Calu3 (cell line): ENCODE results near the gene BMPER. TPM values are rescaled to one million over a fixed set of nuclear protein-coding genes. Genes with fewer than 3 reads are reported as not detected.
"Not testable (repeated sequence)": the region's sequence is repeated elsewhere in the genome, so short reads cannot be mapped to it uniquely, and the experiment has no call there.

Experiments used
- BruUV-seq: library from RNA; stranded (reverse); fragments of 400-500 nt; replicated peaks from 2 replicates; lab custom pipeline; 2021; lab: Mats Ljungman, UMichigan
- CTCF ChIA-PET: fragments of 300-600 bp; sonication (Branson Sonifier 250); formaldehyde crosslinking; loops from one replicate; lab custom pipeline; 2022; ENCODE audit warnings: antibody characterized with exemption; lab: Charles Lee
- DNase-seq: peaks from one replicate; pipeline ENCODE4 v3.0.0; 2022
- H3K27ac Mint-ChIP-seq: one replicate; pipeline ENCODE4 v1.8.0; 2022; ENCODE audit warnings: mixed read lengths; ENCODE audit not compliant: unreplicated experiment
- H3K27me3 Mint-ChIP-seq: one replicate; pipeline ENCODE4 v1.8.0; 2022; ENCODE audit warnings: mixed read lengths; ENCODE audit not compliant: unreplicated experiment
- H3K36me3 Mint-ChIP-seq: one replicate; pipeline ENCODE4 v1.8.0; 2022; ENCODE audit warnings: mild to moderate bottlenecking, moderate library complexity, mixed read lengths; ENCODE audit not compliant: insufficient read depth, unreplicated experiment
- H3K4me1 Mint-ChIP-seq: one replicate; pipeline ENCODE4 v1.8.0; 2022; ENCODE audit warnings: mild to moderate bottlenecking, low read depth, mixed read lengths; ENCODE audit not compliant: unreplicated experiment
- H3K4me3 Mint-ChIP-seq: one replicate; pipeline ENCODE4 v1.8.0; 2022; ENCODE audit warnings: mild to moderate bottlenecking, low read depth, moderate library complexity, mixed read lengths; ENCODE audit not compliant: unreplicated experiment
- H3K9me3 Mint-ChIP-seq: one replicate; pipeline ENCODE4 v1.8.0; 2022; ENCODE audit warnings: low read depth, mixed read lengths; ENCODE audit not compliant: unreplicated experiment
- intact Hi-C: fragments of 100-400 bp; cut with micrococcal nuclease; formaldehyde crosslinking; loops from one replicate; pipeline ENCODE4 v1.10.0; 2022; ENCODE audit not compliant: unreplicated experiment
- total RNA-seq: library from RNA; stranded (reverse); gene quantifications from 2 replicates; pipeline ENCODE4 v1.2.3, GENCODE V29; 2022
- TF ChIP-seq, protein P1 (sequence below): fragments of 200-600 bp; IDR thresholded peaks from one replicate; pipeline ENCODE4 v1.8.0; 2022; ENCODE audit warnings: antibody characterized with exemption; ENCODE audit not compliant: unreplicated experiment

Gene BMPER
- total RNA-seq, 1 experiment from 2014 or later: not detected

DNA sequence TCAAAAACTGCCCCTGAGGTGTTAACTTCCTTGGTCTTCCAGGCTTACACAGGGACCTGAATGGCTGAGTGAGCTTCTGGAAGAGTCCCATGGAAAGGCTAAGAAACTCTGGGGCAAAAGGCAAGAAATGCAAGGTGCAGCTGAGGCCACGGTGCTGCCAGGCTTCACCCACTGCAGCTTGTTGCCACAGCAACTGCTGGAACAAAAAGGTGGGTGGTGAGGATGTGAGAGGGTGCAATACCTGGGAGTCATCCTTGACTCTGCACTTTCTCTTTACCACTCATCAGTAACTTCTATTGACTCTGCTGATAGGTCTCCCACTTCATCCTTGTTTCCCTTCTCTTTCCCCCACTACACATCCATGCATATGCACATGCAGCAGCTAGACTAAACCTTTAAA, 258.6 kb downstream of the BMPER start:
- H3K36me3 Mint-ChIP-seq: no peaks in the 10 kb centered on the region
- no peak overlapping the region for H3K4me3 Mint-ChIP-seq
- H3K27me3 Mint-ChIP-seq: peaks cover 36% of the 10 kb centered on the region
- H3K4me1 Mint-ChIP-seq: no peaks in the 10 kb centered on the region
- intact Hi-C loops: loop anchor here (10.0 kb wide), 2 partner anchors 919 to 979 kb away; no protein-coding TSS in a partner anchor
- DNase-seq: no peak
- H3K27ac Mint-ChIP-seq: no peak overlapping the region
- CTCF ChIA-PET: interaction anchor here (1.4 kb wide), 1 partner anchor 182 kb away, joined by 5 read pairs; no protein-coding TSS in a partner anchor
- peaks cover 2% of the 10 kb centered on the region for H3K9me3 Mint-ChIP-seq
- TF ChIP-seq, protein P1, sequence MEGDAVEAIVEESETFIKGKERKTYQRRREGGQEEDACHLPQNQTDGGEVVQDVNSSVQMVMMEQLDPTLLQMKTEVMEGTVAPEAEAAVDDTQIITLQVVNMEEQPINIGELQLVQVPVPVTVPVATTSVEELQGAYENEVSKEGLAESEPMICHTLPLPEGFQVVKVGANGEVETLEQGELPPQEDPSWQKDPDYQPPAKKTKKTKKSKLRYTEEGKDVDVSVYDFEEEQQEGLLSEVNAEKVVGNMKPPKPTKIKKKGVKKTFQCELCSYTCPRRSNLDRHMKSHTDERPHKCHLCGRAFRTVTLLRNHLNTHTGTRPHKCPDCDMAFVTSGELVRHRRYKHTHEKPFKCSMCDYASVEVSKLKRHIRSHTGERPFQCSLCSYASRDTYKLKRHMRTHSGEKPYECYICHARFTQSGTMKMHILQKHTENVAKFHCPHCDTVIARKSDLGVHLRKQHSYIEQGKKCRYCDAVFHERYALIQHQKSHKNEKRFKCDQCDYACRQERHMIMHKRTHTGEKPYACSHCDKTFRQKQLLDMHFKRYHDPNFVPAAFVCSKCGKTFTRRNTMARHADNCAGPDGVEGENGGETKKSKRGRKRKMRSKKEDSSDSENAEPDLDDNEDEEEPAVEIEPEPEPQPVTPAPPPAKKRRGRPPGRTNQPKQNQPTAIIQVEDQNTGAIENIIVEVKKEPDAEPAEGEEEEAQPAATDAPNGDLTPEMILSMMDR: no peak
- BruUV-seq: no TSS peak

DNA sequence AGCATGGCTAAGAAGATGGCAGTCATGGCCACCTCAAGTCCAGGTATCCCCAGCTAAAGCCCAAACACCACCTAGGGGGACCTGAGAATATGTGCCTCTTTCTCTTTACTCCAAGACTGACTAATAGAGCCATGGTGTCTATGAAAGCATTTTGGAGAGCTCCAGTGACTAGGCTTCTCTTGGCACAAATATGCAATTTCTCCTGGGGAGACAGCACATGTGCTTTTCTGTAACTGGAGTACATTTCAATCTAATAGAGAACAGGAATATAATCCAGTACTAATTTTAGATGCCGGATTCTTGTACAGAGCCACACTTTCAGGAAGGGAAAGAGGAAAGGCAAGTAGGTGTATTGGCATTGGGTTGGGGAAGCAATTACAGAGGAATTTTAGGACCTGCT, 260.1 kb downstream of the BMPER start:
- BruUV-seq: no TSS peak
- DNase-seq: no peak
- no peaks in the 10 kb centered on the region for H3K36me3 Mint-ChIP-seq
- intact Hi-C loops: loop anchor here (10.0 kb wide), 2 partner anchors 921 to 981 kb away; no protein-coding TSS in a partner anchor
- CTCF ChIA-PET: no interaction called here
- H3K27ac Mint-ChIP-seq: no peak overlapping the region
- H3K27me3 Mint-ChIP-seq: peaks cover 36% of the 10 kb centered on the region
- TF ChIP-seq, protein P1: no peak
- peaks cover 4% of the 10 kb centered on the region for H3K9me3 Mint-ChIP-seq
- no peaks in the 10 kb centered on the region for H3K4me1 Mint-ChIP-seq
- H3K4me3 Mint-ChIP-seq: no peak overlapping the region

DNA sequence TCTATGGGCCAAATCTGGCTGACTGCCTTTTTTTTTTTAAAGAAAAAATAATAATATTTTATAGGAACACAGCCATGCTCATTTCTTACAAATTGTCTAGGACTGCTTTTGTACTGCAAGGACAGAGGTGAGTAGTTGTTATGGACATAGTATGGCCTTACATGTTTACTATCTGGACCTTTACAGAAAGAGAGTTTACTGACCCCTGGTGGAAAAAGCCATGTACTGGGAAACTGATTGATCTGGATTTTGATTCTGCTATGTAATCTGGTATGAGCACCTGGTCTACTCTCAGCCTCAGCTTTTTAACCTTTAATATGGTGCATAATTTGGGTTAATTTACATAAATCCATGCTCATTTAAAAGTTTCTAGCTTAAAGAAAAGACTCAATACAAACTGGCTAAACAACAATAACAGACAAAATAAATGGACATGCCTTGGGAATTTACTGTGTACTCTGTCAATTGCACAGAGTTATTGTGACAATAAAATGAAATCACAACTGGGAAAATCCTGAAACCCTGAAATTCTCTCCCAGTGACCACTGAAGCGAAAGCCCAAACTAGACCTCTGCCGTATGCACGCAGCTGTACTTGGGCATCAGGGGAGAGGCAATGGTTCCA, 260.7 kb downstream of the BMPER start:
- Mint-ChIP-seq H3K9me3 (peaks cover 4% of the 10 kb centered on the region), H3K27me3 (peaks cover 36% of the 10 kb centered on the region), H3K27ac (no peak overlapping the region), H3K4me1 (no peaks in the 10 kb centered on the region), H3K36me3 (no peaks in the 10 kb centered on the region), H3K4me3 (no peak overlapping the region)
- peak; percentile 22 for DNase-seq
- intact Hi-C loops: loop anchor here (1.0 to 10.0 kb wide), 5 partner anchors 31 to 981 kb away; no protein-coding TSS in a partner anchor
- TF ChIP-seq, protein P1: peak; percentile 50
- no TSS peak for BruUV-seq
- CTCF ChIA-PET: interaction anchor here (0.6 kb wide), 1 partner anchor 183 kb away, joined by 5 read pairs; no protein-coding TSS in a partner anchor

DNA sequence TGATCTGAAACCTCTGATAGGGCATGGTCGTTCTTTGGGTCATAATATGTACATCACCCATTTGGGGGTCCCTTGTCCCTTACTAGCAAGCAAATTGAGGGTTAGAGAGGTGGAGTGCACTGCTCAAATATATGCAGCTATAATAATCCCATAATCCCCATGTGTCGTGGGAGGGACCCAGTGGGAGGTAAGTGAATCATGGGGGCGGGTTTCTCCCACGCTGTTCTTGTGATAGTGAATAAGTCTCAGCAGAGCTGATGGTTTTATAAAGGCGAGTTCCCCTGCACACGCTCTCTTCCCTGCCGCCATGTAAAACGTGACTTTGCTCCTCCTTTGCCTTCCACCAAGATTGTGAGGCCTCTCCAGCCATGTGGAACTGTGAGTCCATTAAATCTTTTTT, 262.7 kb downstream of the BMPER start:
- TF ChIP-seq, protein P1: no peak
- intact Hi-C loops: loop anchor here (10.0 kb wide), 2 partner anchors 923 to 983 kb away; no protein-coding TSS in a partner anchor
- no TSS peak for BruUV-seq

DNA sequence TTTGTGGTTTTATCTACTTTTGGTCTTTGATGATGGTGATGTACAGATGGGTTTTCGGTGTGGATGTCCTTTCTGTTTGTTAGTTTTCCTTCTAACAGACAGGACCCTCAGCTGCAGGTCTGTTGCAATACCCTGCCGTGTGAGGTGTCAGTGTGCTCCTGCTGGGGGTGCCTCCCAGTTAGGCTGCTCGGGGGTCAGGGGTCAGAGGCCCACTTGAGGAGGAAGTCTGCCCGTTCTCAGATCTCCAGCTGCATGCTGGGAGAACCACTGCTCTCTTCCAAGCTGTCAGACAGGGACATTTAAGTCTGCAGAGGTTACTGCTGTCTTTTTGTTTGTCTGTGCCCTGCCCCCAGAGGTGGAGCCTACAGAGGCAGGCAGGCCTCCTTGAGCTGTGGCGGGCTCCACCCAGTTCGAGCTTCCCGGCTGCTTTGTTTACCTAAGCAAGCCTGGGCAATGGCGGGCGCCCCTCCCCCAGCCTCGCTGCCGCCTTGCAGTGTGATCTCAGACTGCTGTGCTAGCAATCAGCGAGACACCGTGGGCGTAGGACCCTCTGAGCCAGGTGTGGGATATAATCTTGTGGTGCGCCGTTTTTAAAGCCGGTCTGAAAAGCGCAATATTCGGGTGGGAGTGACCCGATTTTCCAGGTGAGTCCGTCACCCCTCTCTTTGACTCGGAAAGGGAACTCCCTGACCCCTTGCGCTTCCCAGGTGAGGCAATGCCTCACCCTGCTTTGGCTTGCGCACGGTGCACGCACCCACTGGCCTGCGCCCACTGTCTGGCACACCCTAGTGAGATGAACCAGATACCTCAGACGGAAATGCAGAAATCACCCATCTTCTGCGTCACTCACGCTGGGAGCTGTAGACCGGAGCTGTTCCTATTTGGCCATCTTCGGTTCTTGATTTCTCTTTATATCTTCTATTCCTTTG, 269.6 kb downstream of the BMPER start:
- H3K4me1 Mint-ChIP-seq, H3K27me3 Mint-ChIP-seq, H3K27ac Mint-ChIP-seq, H3K9me3 Mint-ChIP-seq, intact Hi-C loops, DNase-seq, BruUV-seq, H3K4me3 Mint-ChIP-seq, H3K36me3 Mint-ChIP-seq: not testable (repeated sequence)
- CTCF ChIA-PET: interaction anchor here (1.2 kb wide), 1 partner anchor 17 kb away, joined by 3 read pairs; no protein-coding TSS in a partner anchor

More for the DNA sequence above, 262.7 kb downstream of the BMPER start:
- H3K9me3 Mint-ChIP-seq: peaks cover 7% of the 10 kb centered on the region
- CTCF ChIA-PET: no interaction called here
- peaks cover 36% of the 10 kb centered on the region for H3K27me3 Mint-ChIP-seq
- no peak for DNase-seq
- H3K4me3 Mint-ChIP-seq: no peak overlapping the region
- H3K4me1 Mint-ChIP-seq: no peaks in the 10 kb centered on the region
- H3K27ac Mint-ChIP-seq: no peak overlapping the region
- H3K36me3 Mint-ChIP-seq: no peaks in the 10 kb centered on the region
